Left lobe of liver (tissue), 2 donors: ENCODE measurements around the gene RGS5. TPM values are rescaled to one million over a fixed set of nuclear protein-coding genes. Genes with fewer than 3 reads are reported as not detected.

Experiments used
- ATAC-seq: fragments of 200-7000 bp; cut with Tn5 transposase; one replicate; pipeline ENCODE4 v1.9.1; 2020; ENCODE audit warnings: mild to moderate bottlenecking, moderate library complexity
- DNase-seq: peaks from one replicate; pipeline ENCODE4 v3.0.0-alpha.2; 2020; ENCODE audit warnings: low spot score
- total RNA-seq: library from RNA; stranded (reverse); gene quantifications from one replicate; pipeline ENCODE4 v1.2.1, GENCODE V29; 2021
- donor health status: DM: no; HTN: no; CAD: no; lungs with moderate emphysema.
- donor health status: DM: no; HTN: yes; CAD: no.

RGS5 gene
- total RNA-seq, 1 donor from 2014 or later, result 10.1 TPM

DNA sequence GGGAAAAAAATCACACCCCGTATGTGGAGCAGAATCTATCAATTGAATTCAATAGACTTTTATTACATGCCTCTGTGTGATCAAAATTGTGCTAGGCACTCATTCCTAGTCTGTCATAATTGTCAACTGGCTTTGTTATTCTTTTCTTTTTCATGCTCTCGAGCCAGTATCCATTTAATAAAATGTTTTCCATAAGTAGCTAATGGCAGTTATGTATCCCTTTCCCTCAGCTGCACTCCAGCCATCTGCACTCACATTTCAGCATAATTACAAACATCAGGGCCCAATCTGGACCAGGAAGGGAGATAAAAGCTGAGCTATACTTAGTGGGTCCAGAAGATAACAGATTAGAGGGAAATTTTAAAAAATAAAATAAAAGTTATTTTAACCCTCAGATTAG is 15.9 kb downstream of the RGS5 start:
- ATAC-seq, result no peak
- no peak for DNase-seq

DNA sequence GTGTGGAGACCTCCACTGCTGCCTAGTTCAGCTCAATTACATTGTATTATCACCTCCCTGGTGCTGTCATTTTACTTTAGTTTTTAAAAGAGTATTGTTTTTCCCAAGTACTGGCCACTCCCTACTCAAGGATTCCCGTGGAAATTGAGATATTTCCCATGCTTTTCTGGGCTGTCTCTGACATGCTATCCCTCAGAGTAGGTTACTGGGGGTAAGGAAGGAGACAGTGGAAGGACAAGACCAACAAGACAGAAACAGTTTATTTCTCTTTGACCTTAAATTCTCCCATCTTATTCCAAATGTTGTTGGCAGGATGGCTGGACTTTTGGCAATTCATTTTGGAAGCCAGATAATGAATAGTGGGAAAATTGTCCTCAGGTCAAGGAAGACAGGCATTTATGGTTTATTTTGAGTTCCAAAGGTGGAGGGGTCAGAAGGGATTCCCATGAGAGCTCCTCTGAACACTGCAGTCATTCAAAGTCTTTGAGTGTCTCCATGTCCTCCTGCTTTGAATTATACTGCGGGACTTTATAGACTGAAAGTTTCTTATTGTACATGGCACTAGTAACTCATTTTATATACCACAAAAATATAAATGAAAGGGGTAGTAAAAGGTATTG is 20.3 kb downstream of the RGS5 start:
- DNase-seq (no peak), ATAC-seq (no peak)

DNA sequence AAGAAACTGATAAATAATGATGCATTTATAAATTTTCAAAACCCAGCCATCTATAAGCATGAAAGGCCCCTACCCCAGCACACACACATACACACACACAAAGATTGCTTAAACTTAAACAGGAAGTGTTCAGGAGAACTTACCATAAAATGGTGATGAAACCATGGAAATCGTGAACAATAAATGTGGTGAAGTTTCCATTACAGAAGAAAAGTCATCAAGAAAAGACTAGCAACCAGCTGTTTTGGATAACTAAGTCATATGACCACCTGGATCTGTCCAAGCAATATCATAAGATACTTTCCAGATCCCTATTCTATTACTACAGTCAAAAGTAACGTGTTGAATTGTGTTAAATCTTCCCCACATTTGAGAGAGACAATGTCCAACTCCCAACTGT is 24.1 kb downstream of the RGS5 start:
- ATAC-seq (no peak), DNase-seq (no peak)

DNA sequence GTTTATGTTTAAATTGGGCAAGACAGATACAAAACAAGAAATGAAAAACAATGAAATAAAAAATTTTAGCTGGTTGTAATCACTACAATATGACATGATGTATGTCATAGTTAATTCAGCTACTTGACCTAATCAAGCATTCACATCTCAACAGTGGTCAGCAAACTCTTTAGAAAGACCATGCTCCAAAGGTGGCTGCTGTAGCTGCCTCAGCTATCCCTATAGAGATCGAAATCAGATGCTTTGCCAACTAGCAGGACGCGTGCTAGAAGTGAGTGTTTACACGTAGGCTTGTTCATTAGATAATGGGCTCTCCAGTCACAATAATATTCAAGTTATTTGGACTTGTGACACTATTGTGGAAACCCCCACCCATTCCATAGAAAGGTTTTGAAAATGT is 25.9 kb downstream of the RGS5 start:
- DNase-seq (no peak), ATAC-seq (no peak)

DNA sequence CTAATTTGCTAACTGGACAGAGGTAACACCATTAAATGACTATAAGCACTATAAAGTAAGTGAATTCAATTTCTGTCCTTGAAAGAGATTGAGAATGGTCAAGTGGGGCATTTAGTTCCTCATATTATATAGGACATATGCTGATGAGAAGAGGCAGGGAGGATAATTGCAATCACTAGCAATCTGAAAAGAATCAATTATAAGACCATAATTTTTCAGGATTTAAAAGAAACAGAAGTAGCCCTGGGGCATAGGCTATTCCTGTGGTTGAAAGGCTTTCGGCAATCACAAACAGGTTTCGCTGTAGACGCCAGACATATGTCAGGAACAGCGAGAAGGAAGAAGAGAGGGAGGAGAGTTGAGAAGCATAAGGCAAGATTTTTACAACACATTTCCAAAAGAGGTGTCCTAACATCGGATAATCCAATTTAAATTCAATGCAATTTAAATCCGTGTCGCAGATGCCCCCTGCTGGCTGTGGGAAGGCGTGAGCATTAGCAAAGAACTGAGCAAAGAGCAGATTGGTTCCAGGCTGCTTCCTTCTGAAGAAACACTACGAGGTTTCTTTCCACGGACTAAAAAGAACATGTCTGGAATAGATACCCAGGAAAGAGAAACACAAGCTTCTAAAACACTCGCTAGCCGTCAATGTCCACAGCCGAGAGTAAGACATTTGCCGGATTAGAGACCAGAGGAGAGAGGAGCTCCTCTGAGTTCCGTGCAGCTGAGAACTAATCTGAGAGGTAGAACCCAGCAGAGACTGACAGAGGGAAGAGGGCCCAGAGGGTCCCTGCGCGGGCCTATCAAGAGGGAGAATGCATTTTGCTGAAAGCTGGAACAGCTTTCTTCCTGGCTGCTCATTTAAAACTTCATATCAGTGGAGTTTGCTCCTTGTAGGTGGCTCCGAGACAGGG is 27.9 kb downstream of the RGS5 start:
- peak; percentile 52 for DNase-seq
- peak; percentile 87 for ATAC-seq

DNA sequence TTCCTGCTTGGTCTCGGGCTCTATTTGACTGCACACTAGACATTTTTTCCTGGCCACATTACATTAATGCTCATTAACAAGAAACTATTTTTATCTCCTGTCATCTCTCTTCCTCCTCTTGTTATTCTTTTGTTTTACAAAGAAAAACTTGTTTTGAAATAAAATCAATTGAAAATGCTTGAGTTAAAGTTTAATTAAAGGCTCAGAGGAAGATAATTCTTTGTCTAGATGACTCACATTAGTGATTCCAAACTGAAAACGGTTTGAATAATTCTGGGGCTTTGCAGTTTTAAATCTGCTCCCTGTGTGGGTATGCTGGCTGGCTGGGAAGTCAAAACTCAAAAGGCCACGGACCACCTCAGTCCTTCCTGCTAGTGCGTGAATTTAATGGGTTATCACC is 29.6 kb downstream of the RGS5 start:
- no peak for ATAC-seq
- DNase-seq, result no peak

DNA sequence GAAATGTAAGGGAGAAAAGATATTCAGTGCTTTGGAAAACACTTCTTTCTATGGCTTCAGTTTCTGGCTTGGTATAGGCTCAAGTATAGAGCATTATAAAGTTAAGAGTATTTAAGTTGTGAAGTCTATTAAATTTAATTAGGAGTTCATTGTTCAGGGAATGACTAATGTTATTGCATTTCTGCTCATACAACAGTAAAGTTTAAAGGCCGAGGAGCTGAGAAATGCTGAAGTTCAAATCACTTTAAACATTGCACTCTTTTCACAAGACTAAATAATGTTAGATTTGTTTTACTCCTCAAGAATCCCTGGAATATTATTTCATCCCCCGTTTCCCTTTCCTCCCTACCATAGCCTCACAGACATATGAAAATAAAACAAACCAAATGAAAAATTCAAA is 30.1 kb downstream of the RGS5 start:
- DNase-seq (no peak), ATAC-seq (no peak)

DNA sequence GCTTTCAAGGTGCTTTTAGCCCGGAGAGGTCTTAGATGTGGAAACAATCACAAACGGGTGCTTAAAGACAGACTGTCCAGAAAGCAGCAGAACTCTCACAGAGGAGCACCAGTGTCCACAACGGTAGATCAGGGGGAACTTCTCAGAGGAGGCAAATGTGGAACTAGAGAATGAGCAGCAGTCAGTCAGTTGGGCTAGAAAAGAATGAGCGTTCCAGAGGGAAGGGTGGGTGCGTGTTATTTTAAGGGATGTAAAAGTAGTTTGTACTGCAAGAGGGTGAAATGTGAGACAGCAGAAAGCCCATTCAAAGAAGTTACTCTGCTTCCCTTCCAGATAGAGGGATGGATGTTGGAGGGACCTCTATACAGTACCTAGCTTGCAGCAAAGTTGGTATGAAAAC is 30.9 kb downstream of the RGS5 start:
- DNase-seq (no peak), ATAC-seq (no peak)

DNA sequence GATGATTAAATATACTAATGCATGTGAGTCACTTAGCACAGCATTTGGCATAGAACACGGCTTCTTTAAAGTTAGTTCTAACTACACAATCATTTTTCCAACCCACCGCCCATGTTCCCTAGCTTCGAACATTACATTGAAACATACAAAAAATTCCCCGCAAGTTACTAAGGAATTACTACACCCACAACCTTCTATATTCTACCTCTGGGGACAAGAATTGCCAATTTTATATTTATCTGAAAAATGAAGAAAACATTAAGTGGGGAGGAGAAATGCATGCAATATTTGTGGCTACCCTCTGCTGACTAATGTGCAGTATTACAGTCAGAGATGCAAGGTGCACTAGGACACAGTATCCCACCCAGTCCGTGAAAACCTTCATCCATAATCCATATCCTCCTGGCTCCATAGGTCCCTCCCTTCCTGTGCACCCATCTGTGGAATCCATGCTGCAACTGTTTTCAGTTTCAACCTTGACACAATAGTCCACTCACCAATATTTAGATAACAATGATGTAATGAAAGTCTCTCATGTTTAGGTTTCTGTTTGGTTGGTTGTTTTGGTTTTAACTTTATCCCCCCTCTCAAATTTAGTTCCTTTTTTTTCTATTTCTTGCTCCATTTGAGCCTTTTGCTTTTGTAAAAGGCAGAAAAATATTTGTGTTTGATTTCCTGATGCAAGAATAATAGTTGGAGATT is 31.6 kb downstream of the RGS5 start:
- ATAC-seq, result no peak
- no peak for DNase-seq

DNA sequence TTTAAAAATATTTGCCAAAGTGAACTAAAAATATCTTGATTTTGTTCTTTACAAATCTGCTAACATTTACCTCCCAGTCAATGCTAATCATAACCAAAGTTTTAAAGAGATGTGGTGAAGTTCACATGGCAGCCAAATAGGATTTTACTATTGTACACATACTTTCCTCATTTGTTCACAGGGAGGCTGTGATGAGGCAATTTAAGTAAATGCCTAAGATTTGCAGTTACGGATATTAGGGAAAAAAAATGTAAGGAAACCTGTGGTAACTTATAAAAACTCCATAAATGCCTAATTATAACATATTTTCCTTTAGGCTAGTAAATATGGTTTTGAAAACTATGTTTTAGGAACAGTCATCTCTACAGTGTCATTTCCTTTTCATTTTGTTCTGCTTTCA is 32.4 kb downstream of the RGS5 start:
- no peak for DNase-seq
- no peak for ATAC-seq

DNA sequence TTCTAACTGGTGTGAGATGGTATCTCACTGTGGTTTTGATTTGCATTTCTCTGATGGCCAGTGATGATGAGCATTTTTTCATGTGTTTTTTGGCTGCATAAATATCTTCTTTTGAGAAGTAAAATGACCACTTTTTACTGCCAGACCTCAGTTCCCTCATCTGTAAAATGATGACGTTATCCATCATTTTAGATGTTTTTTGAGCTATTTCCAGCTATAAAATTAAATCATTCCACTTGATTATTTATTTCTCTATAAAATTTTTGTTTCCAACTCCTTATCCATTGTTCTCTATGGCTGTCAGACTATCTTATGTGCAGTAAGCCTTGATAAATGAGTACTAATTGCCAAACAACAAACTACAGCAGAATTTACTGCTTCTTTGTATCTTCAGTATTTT is 33.2 kb downstream of the RGS5 start:
- ATAC-seq (no peak), DNase-seq (no peak)

DNA sequence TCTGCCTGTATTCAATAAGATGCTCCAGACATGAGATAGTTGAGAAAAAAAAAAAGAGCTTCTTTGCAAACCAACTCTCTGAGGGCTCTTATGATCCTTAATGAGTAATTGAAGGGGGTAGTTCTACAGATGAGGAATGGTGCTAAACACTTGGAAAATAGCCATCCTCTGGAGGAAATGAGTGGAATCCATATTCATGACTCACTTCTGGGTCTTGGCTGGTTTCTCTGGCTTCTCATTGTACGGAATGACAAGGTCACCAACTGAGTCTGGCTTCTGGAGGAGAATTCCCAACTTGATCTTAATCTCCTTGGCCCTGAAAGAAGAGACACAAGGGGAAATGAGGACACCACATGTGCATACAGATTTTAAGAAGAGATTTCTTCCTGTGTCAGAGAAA is 34.7 kb downstream of the RGS5 start:
- no peak for DNase-seq
- ATAC-seq, result no peak

DNA sequence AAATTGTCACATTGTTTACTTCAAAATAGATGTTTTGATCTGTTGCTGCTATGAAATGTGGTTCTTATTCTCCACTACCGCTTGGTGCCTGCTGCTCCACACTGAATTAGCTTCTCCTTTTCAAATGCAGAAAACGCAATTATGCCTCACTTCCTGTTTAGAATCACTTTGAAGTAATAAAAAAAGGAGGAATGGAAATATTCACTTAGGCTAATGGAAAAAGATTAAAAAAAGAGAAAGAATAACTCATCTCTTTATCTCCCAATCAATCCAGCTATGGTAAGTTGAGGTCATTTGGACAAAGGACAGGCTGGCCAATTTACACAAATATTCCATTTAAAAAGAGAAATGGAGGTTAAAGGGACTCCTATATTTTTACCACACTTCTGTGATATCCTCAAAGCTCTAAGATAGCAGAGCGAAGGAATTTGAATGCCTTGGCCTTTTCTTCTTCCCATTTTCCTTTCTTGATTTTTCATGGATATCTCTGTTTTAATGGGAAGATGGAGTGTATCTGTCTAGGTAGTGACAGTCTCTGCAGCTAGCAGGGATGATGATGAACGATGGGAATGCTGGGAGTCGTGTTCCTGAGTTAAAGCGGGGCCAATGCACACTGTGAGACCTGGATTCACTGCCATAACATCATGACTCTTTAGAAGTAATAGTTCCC is 35.7 kb downstream of the RGS5 start:
- ATAC-seq, result no peak
- no peak for DNase-seq

DNA sequence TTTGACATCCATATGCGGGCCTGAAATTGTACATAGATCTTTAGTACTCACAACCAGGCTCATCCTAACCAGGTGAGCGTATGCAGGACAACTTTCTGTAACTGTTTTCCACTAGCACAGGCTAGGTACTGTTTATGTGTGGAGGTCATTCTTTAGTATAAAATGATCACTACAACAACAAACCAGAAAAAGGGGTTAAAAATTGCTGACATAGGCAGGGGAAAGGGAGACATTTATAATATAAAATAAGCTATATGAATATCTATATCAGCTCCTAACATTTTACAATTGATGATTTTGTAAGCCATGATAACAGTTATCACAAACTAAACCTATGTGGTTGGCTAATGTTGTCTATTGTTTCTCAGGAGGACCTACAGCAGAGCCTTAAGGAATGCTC is 37.6 kb downstream of the RGS5 start:
- no peak for DNase-seq
- ATAC-seq, result no peak

DNA sequence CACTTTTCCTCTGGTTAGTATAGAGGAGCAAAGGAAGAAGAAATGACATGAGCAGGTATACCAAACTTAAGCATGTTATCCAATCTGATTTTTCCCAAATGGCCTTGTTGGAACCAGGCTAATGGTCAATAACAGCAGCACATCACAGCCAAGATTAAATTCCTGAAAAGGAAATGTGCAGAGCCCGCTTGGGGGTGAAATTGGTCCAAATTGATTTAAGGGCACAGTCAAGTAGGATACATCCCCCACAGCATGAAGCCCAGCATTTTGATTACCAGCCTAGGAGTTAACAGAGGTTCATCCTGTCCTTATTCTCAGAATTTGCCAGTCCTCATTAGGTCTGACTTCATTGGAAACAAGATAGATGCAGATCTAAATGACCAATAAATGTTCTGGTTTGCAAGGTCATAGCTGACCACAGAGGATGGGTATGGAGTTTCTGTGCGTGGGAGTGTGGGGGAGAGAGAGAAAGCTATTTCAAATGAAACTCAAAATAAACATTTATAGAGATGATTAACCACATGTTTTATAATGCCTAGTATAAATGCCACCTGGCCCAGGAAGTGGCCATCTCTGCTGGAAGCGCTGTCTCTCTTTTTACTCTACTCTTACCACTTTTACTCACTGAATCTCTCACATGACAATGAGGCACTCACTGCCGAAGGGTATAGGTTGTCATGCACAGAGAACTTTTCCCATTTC is 38.7 kb downstream of the RGS5 start:
- no peak for DNase-seq
- no peak for ATAC-seq

DNA sequence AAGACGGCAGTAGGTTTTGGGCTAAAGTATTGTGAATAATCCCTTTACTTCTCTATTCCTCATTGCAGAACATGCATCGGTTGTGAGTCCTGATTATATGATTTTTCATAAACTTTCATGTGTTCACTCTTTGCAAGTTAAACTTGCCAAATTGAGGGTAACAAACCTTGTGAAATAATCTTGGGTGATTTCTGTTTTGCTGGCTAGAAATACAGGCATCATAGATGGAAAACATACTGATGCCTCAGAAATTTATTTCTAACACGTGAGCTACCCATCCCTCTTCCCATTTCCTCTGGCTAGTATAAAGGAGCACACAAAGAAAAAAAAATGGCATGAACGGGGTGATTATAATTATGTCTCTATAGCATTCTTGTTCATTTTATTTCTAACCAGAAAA is 39.6 kb downstream of the RGS5 start:
- ATAC-seq, result no peak
- no peak for DNase-seq

DNA sequence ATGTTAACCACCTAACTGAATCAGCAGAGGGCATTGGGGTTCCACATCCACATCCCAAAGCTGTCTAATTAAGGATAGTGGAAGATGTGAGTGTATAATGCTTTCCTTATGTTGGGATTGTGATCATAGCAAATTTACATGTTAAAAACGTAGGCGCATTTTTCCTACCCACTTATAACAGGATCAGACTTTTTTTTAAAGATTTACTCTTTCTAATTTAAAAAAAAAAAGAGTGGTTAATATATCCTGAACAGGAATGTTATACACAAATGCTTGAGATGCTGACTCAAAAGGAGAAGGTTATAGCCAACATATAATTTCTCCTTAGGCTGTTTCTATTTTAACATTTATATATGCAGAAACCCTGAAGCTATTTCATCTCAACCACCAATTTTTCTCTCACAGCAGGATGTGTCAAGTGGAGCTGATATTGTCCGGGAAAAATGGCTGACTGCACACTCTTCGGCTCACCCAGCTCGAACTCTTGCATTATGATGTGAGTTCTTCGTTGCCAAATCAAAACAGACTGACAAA is 40.3 kb downstream of the RGS5 start:
- DNase-seq, result no peak
- no peak for ATAC-seq

DNA sequence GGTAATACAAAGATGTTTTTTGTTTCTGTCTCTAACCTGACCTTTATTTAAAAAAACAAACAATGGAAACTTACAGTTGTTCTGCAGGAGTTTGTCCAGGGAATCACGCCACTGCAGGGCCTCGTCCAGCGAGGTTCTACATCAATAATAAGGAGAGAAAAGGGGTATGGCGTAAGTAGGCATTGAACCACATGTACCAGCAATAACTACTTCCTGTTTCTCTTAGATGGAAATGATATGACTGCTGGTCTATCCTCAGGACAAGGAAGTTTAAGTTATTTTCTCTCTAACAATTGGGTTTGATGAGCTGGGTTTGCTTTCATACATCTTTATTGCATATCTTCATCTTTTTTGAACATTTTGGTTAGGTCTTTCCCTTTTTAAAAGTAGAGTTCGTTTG is 40.9 kb downstream of the RGS5 start:
- no peak for DNase-seq
- ATAC-seq, result no peak

DNA sequence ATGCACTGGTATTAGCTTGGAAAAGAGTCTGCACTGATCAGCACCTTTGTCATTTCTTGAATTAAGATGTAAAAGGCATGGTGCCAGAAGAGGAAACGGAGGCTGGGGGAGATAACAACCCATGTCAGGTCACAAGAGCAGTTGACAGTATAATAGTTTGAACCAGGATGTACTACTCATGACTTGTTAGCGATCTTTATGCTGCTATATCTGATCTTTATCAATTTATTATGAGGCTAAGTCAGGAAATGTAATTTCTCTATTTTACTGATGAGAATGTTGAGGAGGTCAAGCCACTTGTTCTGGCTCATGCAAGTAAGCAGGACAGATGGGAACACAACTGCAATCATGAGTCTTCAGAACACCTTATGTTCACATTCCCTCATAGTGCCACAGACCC is 41.4 kb downstream of the RGS5 start:
- ATAC-seq (no peak), DNase-seq (no peak)

DNA sequence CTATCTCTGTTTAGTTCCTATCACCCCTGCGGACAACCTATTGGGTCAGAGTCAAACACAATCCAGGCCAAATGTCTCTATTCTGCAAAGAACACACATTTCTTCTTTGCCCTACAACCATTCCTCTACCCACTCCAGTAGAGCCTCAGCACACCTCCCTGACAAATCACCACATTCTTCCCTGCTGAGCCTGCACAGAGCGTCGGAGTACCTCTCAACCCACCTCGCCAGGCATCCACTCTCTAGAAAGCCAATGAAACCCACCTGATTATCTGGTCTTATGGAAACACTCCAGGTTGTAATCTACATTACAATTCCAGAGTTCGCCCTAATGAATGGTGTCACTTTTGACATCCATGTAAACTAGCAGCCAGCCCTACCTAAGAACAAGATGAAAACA is 47.1 kb downstream of the RGS5 start:
- ATAC-seq, result no peak
- DNase-seq, result no peak

DNA sequence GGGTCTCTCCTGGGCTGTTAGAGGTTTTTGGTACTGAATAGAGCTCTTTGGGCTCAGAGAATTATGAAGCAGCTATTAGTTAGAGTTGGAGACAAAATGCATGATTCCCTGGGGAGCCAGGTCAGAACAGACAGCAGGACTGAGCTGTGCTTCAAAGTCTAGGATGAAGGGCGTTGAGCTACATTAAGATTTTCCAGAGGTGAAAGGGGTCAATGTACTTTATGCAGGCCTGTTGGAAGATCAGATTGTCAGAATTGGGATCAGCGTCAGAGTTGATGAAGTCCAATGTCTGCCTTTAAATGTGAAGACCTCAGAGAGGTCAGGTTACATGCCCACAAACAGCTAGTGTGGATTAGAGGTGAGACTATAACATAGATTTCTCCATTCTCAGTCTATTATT is 53.8 kb downstream of the RGS5 start:
- DNase-seq, result no peak
- ATAC-seq, result no peak
